T-helper 2 cell treated with Interferon-gamma antibody and Interleukin-4, amounts not matched to agents 5 μg/mL and 100 μg/mL, for 36 hours (primary cell): Measurements from ENCODE around the gene KLHDC10.
"Not testable (repeated sequence)": the region's sequence is repeated elsewhere in the genome, so short reads cannot be mapped to it uniquely, and the experiment has no call there.

Experiments
- DNase-seq: peaks from one replicate; pipeline ENCODE4 v3.0.0; 2021; ENCODE audit warnings: low spot score
- H3K27ac Mint-ChIP-seq: one replicate; pipeline ENCODE4 v1.8.0; 2021; ENCODE audit warnings: mild to moderate bottlenecking, mixed read lengths
- H3K27me3 Mint-ChIP-seq: one replicate; pipeline ENCODE4 v1.8.0; 2021; ENCODE audit warnings: low read depth, mixed read lengths
- H3K36me3 Mint-ChIP-seq: one replicate; pipeline ENCODE4 v1.8.0; 2021; ENCODE audit warnings: low read depth, mixed read lengths
- H3K4me1 Mint-ChIP-seq: one replicate; pipeline ENCODE4 v1.8.0; 2021; ENCODE audit warnings: low read depth, mixed read lengths
- H3K4me3 Mint-ChIP-seq: one replicate; pipeline ENCODE4 v1.8.0; 2022; ENCODE audit warnings: mild to moderate bottlenecking, moderate library complexity, mixed read lengths
- H3K9me3 Mint-ChIP-seq: one replicate; pipeline ENCODE4 v1.8.0; 2021; ENCODE audit warnings: mixed read lengths

The KLHDC10 gene

GRCh38 chr7:130063036-130063435, 7.3 kb upstream of the KLHDC10 start:
- H3K27ac Mint-ChIP-seq = no peak overlapping the region
- peaks cover 4% of the 10 kb centered on the region for H3K27me3 Mint-ChIP-seq
- peaks cover 3% of the 10 kb centered on the region for H3K4me1 Mint-ChIP-seq
- H3K4me3 Mint-ChIP-seq = no peak overlapping the region
- H3K36me3 Mint-ChIP-seq = no peaks in the 10 kb centered on the region
- DNase-seq = peak; percentile 38
- H3K9me3 Mint-ChIP-seq = no peaks in the 10 kb centered on the region

GRCh38 chr7:130064580-130064926, 5.8 kb upstream of the KLHDC10 start:
- H3K4me3 Mint-ChIP-seq, H3K36me3 Mint-ChIP-seq, H3K9me3 Mint-ChIP-seq, H3K27ac Mint-ChIP-seq, DNase-seq, H3K4me1 Mint-ChIP-seq, H3K27me3 Mint-ChIP-seq: not testable (repeated sequence)

DNA sequence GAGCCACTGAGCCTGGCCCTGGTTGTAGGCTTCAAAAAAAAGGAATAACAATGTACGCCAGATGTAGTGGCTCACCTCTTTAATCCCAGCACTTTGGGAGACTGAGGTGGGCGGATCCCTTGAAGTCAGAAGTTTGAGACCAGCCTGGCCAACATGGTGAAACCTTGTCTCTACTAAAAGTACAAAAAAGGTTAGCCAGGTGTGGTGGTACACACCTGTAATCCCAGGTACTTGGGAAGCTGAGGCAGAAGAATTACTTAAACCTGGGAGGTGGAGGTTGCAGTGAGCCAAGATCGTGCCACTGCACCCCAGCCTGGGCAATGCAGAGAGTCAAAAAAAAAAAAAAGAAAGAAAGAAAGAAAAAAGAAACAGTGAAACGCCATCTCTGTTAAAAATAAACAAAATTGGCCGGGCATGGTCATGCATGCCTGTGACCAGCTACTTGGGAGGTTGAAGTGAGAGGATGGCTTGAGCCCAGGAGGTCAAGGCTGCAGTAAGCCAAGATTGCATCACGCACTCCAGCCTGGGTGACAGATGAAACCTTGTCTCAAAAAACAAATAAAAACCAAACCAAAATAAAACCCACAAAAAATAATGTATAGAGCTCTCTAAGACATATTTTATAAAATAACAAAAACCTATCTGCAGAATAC, 4.7 kb upstream of the KLHDC10 start:
- H3K9me3 Mint-ChIP-seq = no peaks in the 10 kb centered on the region
- no peak overlapping the region for H3K27ac Mint-ChIP-seq
- DNase-seq = no peak
- no peaks in the 10 kb centered on the region for H3K27me3 Mint-ChIP-seq
- no peak overlapping the region for H3K4me3 Mint-ChIP-seq
- H3K4me1 Mint-ChIP-seq = peaks cover 4% of the 10 kb centered on the region
- no peaks in the 10 kb centered on the region for H3K36me3 Mint-ChIP-seq

DNA sequence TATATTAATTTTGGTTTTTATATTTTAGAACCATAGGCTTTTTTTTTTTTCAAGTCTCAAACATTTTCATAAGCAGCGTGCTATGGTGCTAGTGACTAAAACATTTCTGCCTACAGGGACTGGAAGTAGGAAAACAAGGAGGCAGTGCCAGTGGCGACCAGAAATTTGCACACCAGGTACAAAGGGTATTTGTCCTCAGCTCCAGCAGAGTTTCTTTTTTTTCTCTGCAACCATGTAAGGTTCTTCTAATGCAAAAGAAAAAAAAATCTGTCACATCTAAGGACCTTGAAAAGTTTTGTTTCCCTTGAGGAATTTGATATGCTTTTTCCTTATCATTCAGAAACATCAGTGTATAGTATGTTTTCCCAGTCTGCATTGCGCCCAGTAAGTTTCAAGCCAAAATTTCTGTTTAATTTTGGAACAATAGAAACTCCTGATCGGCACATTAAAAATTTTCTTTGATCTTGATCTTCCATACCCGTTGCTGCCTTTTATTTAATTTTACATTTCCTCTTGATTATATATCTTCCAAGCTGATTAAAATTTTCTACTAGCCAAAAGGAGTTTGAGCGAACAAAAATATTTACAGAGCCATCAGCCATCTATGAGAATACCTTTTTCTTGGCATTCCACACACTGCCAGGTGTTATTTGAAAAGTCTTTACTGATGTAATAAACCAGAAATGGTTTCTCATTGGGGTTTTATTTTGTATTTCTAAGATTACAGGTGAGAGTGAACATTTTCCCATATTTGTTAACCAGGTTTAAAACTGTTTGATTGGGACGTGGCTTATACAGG, 956 bp upstream of the KLHDC10 start:
- H3K27ac Mint-ChIP-seq = no peak overlapping the region
- DNase-seq = no peak
- peaks cover 1% of the 10 kb centered on the region for H3K36me3 Mint-ChIP-seq
- H3K27me3 Mint-ChIP-seq = no peaks in the 10 kb centered on the region
- H3K9me3 Mint-ChIP-seq = no peaks in the 10 kb centered on the region
- peak overlapping the region; percentile 96 for H3K4me3 Mint-ChIP-seq
- peaks cover 25% of the 10 kb centered on the region for H3K4me1 Mint-ChIP-seq

GRCh38 chr7:130070861-130071622, 708 bp downstream of the KLHDC10 start:
- H3K27me3 Mint-ChIP-seq = no peaks in the 10 kb centered on the region
- peak overlapping the region; percentile 35 for H3K27ac Mint-ChIP-seq
- H3K36me3 Mint-ChIP-seq = peaks cover 1% of the 10 kb centered on the region
- H3K4me3 Mint-ChIP-seq = peak overlapping the region; percentile 96
- no peaks in the 10 kb centered on the region for H3K9me3 Mint-ChIP-seq
- peaks cover 27% of the 10 kb centered on the region for H3K4me1 Mint-ChIP-seq
- no peak for DNase-seq

GRCh38 chr7:130071701-130072622, 1.6 kb downstream of the KLHDC10 start:
- Mint-ChIP-seq H3K36me3 (peaks cover 1% of the 10 kb centered on the region), H3K4me3 (peak overlapping the region; percentile 96), H3K27me3 (no peaks in the 10 kb centered on the region), H3K27ac (no peak overlapping the region), H3K4me1 (peaks cover 27% of the 10 kb centered on the region), H3K9me3 (no peaks in the 10 kb centered on the region)
- DNase-seq = peak; percentile 44

DNA sequence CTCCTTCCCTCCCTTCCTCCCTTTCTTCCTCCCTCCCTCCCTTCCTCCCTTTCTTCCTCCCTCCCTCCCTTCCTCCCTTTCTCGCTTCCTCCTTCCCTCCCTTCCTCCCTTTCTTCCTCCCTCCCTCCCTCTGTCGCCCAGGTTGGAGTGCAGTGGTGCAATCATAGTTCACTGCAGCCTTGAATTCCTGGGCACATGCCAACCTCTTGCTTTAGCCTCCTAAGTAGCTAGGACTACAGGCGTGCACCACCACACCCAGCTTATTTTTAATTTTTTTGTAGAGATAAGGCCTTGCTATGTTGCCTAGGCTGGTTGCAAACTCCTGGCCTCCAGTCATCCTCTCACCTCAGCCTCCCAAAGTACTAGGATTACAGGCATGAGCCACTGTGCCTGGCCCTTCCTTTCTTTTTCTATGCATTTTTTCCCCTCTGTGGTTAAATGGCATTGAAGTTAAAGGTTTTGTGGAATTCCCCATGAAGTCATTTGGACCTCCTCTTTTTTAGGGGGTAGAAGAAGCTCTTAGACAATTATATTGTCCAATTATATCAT, 9.6 kb downstream of the KLHDC10 start:
- Mint-ChIP-seq H3K27ac (no peak overlapping the region), H3K4me3 (no peak overlapping the region), H3K4me1 (peaks cover 5% of the 10 kb centered on the region), H3K27me3 (no peaks in the 10 kb centered on the region), H3K36me3 (peaks cover 4% of the 10 kb centered on the region), H3K9me3 (no peaks in the 10 kb centered on the region)
- DNase-seq = no peak

- not testable (repeated sequence) for H3K36me3 Mint-ChIP-seq, H3K9me3 Mint-ChIP-seq, H3K4me1 Mint-ChIP-seq, H3K27me3 Mint-ChIP-seq, H3K4me3 Mint-ChIP-seq, DNase-seq, H3K27ac Mint-ChIP-seq
Observed at GRCh38 chr7:130083497-130083896, 13.2 kb downstream of the KLHDC10 start.

DNA sequence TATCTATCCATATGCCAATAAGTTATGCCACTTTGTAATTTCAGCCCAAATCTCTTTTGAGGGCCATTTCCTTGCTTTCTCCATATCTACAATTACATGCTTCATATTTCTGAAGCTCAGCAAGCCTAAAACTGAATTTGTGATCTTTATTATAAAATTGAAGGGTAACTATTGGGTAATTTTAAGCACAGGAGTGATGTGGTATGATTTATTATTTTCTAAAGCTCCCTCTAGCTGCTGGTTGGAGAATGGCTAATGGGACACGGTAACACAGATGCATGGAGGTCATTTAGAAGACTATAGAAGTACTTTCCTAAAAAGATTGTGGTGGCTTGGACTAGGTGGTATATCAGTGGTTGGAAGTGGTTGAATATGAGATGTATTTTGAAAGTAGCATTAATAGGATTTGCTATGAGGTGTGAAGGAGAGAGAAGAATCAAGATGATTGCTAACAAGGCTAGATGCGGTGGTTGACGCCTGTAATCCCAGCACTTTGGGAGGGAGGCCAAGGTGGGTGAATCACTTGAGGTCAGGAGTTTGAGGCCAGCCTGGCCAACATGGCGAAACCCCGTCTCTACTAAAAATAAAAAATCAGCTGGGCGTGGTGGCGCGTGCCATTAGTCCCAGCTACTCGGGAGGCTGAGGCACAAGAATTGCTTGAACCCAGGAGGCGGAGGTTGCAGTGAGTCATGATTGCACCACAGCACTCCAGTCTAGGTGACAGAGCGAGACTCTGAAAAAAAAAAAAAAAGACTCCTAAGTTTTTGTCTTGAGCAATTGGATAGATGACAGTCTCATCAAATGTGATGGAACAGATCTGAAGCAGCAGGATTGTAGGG, 13.9 kb downstream of the KLHDC10 start:
- no peak overlapping the region for H3K4me3 Mint-ChIP-seq
- H3K36me3 Mint-ChIP-seq = peaks cover 4% of the 10 kb centered on the region
- peaks cover 6% of the 10 kb centered on the region for H3K4me1 Mint-ChIP-seq
- DNase-seq = no peak
- H3K27ac Mint-ChIP-seq = no peak overlapping the region
- H3K27me3 Mint-ChIP-seq = no peaks in the 10 kb centered on the region
- no peaks in the 10 kb centered on the region for H3K9me3 Mint-ChIP-seq

DNA sequence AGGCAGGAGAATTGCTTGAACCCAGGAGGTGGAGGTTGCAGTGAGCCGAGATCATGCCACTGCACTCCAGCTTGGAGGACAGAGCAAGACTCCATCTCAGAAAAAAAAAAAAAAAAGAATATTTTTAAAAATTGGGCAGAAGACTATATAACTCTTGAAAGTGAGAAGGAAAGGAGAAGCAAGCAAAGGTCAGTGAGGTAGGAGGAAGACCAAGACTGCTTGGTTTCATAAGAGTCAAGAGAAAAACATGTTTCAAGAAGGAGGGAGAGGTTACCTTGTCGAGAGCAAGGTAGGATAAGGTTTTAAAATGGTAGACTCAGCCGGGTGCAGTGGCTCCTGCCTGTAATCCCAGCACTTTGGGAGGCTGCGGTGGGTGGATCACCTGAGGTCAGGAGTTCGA, 14.9 kb downstream of the KLHDC10 start:
- not testable (repeated sequence) for DNase-seq, H3K27ac Mint-ChIP-seq, H3K4me3 Mint-ChIP-seq, H3K9me3 Mint-ChIP-seq, H3K4me1 Mint-ChIP-seq, H3K36me3 Mint-ChIP-seq, H3K27me3 Mint-ChIP-seq

DNA sequence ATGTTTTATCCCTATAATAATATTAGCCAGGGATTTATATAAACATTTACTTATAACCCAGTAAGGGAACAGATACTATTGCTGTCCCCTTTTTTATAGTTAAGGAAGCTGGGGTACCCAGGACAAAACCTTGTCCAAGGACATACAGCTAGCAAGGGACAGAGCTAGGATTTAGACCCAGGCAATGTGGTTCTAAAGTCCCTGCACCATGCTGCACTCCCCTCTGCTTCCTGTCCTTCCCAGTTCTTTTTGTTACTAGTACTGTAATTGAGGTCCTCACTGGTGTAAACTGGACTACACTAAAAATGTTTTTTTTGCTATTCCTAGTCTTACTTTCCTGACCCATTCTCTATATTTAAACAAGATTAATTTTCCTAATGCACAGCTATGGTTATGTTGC, 16.6 kb downstream of the KLHDC10 start:
- Mint-ChIP-seq H3K27me3 (no peaks in the 10 kb centered on the region), H3K4me1 (peaks cover 4% of the 10 kb centered on the region), H3K4me3 (no peak overlapping the region), H3K36me3 (peaks cover 3% of the 10 kb centered on the region), H3K27ac (no peak overlapping the region), H3K9me3 (no peaks in the 10 kb centered on the region)
- DNase-seq = no peak

- Mint-ChIP-seq H3K4me3 (no peak overlapping the region), H3K27me3 (no peaks in the 10 kb centered on the region), H3K27ac (no peak overlapping the region), H3K36me3 (peaks cover 3% of the 10 kb centered on the region), H3K9me3 (no peaks in the 10 kb centered on the region), H3K4me1 (peaks cover 4% of the 10 kb centered on the region)
- DNase-seq = no peak
Observed at GRCh38 chr7:130087364-130087763, 17.0 kb downstream of the KLHDC10 start.
